ENCODE data around the gene TOP2B.
A peak's percentile ranks its signal among the peaks of the same experiment; 100 is the strongest.

The TOP2B gene, protein sequence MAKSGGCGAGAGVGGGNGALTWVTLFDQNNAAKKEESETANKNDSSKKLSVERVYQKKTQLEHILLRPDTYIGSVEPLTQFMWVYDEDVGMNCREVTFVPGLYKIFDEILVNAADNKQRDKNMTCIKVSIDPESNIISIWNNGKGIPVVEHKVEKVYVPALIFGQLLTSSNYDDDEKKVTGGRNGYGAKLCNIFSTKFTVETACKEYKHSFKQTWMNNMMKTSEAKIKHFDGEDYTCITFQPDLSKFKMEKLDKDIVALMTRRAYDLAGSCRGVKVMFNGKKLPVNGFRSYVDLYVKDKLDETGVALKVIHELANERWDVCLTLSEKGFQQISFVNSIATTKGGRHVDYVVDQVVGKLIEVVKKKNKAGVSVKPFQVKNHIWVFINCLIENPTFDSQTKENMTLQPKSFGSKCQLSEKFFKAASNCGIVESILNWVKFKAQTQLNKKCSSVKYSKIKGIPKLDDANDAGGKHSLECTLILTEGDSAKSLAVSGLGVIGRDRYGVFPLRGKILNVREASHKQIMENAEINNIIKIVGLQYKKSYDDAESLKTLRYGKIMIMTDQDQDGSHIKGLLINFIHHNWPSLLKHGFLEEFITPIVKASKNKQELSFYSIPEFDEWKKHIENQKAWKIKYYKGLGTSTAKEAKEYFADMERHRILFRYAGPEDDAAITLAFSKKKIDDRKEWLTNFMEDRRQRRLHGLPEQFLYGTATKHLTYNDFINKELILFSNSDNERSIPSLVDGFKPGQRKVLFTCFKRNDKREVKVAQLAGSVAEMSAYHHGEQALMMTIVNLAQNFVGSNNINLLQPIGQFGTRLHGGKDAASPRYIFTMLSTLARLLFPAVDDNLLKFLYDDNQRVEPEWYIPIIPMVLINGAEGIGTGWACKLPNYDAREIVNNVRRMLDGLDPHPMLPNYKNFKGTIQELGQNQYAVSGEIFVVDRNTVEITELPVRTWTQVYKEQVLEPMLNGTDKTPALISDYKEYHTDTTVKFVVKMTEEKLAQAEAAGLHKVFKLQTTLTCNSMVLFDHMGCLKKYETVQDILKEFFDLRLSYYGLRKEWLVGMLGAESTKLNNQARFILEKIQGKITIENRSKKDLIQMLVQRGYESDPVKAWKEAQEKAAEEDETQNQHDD (N-terminal part only)

DNA sequence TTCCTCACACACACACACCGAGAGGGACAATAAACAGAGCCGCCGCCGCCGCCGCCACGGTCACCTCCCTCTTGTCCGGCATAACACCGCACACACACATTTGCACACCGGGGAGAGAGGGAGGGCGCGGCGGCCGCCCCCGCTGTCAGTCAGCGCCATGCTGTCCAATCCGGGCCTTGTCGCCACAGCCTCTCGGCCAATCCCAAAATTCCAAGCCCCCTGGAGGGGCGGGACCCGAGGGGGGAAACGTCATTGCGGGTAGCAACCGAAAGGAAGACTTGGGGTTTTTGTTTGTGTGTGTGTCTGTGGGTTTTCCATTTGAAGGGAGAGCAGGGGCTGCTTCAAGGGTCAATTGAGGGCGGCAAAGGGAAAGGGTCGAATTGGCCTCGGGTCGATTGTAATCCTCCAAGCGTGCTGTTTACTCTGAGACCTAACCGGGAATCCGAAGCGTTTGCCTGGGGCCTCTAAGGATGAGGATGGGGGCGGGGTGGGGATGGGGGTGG lies at the start of gene TOP2B:
TSS of gene TOP2B (minus strand) at position 96 of the 503 bp plus-strand sequence. CDS start 610 bp downstream, outside the sequence.
- peak; percentile 97 for DNase-seq

GRCh38 chr3:25713341-25713985 lies 48.8 kb upstream of the TOP2B start:
- DNase-seq = no peak

GRCh38 chr3:25711090-25711489 lies 46.4 kb upstream of the TOP2B start:
- DNase-seq = no peak

GRCh38 chr3:25708036-25708435 lies 43.3 kb upstream of the TOP2B start:
- no peak for DNase-seq

DNA sequence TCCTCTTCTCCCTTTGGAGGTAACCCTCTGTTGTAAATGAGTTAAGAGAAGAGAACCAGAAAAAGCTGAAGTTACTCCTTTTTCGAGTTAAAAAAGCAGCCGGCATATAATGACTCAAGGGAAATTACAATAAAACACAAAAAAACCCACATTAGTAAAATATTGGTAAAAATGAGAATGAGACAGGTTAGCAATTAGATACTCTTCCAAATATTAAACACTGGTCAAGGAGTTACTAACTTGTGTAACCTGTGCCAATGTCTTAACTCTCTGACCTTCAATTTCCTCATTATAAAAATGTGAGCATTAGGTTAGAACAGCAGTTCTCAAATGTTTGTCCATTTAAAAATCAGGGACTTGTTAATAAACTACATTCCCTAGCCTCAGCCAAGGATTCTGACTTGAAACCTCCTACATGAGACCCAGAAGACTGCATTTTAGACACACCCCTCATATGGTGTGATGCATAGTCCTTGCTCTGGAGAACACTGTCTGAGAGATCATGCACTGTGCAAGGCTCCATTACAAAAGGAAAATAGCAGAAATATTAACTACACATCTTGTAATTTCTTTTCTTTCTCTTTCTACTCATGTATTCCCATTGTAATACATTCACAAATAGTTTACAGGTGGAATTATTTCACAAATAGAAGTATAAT lies 42.7 kb upstream of the TOP2B start:
- DNase-seq = no peak

DNA sequence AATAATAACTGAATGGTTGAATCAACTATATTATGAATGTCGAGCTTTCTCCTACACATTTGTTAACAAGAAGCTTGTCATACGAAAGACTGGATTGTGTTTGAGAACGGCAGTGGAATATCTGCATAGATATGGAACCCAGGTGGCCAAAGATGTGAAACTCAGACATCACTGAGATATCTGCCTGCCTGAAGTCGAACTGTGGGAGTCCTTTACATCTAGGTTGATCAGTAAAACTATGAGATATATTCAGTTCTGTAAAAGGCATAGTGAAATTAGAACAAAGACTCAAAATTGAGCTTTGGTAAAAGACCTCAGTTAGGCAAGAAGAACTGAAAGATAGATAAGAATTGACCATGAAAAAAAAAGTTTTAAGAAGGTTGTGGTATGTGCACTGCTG lies 41.5 kb upstream of the TOP2B start:
- DNase-seq = no peak

- DNase-seq = no peak
Measured at GRCh38 chr3:25697553-25697952, 32.8 kb upstream of the TOP2B start.

- DNase-seq = no peak
Measured at GRCh38 chr3:25695731-25696420, 31.2 kb upstream of the TOP2B start.

DNA sequence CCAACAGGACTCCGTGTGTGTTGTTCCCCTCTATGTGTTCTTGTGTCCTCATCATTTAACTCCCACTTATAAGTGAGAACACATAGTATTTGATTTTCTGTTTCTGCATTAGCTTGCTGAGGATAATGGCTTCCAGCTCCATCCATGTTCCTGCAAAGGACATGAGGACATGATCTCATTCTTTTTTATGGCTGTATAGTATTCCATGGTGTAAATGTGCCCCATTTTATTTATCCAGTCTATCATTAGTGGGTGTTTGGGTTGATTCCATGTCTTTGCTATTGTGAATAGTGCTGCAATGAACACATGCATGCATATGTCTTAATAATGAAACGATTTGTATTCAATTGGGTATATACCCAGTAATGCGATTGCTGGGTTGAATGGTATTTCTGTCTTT lies 28.5 kb upstream of the TOP2B start:
- DNase-seq = no peak

DNA sequence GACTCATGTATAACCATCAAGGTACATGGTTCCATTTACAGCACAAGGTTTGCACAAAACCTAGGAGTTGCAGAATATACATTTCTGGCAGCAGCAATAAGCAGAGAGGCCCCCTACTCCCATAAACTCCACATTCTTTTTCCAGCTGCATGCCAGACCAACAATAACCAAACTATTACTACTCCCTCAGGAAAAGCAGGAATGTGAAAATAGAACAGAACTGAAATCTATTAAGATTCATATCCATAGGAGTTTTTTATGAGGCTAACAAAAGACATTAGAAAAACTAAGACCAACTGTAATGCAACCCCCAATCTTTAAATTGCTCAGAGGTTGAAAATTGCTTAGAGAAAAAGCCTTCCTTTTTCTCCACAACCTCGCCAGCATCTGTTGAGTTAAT lies 27.6 kb upstream of the TOP2B start:
- DNase-seq = no peak

GRCh38 chr3:25690768-25691533 lies 26.2 kb upstream of the TOP2B start:
- DNase-seq = no peak

GRCh38 chr3:25689226-25689625 lies 24.5 kb upstream of the TOP2B start:
- DNase-seq = no peak

- no peak for DNase-seq
Measured at GRCh38 chr3:25687742-25688141, 23.0 kb upstream of the TOP2B start.

GRCh38 chr3:25686766-25687165 lies 22.1 kb upstream of the TOP2B start:
- no peak for DNase-seq

DNA sequence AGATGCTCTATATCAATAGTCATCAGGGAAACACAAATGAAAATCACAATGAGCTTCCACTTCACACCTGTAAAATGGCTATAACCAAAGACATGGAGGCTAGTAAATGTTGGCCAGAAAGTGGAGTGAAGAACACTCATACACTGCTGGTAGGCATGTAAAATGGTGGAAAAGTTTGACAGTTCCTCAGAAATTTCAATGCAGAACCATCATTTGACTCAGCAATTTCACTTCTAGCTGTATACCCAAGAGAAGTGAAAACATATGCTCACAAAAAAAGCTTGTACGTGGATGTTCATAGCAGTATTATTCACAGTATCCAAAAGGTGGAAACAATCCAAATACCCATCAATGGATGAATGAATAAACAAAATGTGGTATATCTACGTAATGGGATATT lies 19.2 kb upstream of the TOP2B start:
- DNase-seq = no peak

DNA sequence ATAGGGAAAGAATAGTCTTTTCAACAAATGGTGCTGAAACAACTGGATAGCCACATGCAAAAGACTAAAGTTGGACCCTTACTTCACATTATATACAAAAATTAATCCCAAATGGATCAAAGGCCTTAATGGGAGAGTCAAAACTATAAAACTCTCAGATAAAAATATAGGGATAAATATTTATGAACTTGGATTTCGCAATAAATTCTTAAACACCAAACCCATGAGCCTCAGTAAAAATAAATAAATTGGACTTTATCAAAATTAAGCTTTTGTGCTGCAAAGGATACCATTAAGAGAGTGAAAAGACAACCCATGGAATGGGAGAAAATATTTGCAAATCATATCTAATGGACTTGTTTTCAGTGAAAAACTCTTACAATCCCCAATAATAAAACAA lies 18.7 kb upstream of the TOP2B start:
- DNase-seq = no peak

GRCh38 chr3:25679642-25680302 lies 15.1 kb upstream of the TOP2B start:
- no peak for DNase-seq

- no peak for DNase-seq
Measured at GRCh38 chr3:25679166-25679565, 14.5 kb upstream of the TOP2B start.

GRCh38 chr3:25678581-25678980 lies 13.9 kb upstream of the TOP2B start:
- DNase-seq = no peak

DNA sequence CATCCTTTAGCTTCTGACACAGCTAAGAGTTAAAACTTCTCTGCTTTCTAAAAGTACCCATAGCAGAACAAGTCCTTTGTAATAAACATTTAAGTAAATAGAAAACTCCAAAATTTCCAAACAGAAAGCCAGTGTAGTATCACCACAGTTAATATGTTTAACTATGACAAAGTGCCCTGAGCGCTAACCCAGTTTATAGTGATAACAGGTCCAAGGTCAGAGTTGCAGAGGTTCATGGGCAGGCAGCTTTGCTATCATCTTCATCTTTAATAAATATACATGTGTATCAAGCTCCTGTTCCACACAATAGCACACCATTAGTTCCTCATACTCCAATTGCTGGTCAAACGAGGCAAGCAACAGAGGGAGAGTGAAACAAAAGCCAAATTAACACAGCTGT lies 12.4 kb upstream of the TOP2B start:
- DNase-seq = no peak
